Occipital lobe (tissue), 1 donor: ENCODE results near the gene NDUFA3. TPM values are rescaled to one million over a fixed set of nuclear protein-coding genes. Genes with fewer than 3 reads are reported as not detected.

Source experiments
- total RNA-seq: library from RNA; depleted of rRNA; stranded (reverse); fragments of >200 nt; gene quantifications from one replicate; pipeline ENCODE4 v1.2.3, GENCODE V29; 2014

The NDUFA3 gene
- total RNA-seq, 1 donor from 2014 or later = 10.8 TPM

Other genes with a start within 250 kb of the NDUFA3 start
- 3.3 TPM for gene MYADM, start 235.0 kb upstream of the NDUFA3 start, total RNA-seq
- 1.7 TPM for gene PRKCG, start 220.7 kb upstream of the NDUFA3 start, total RNA-seq
- gene CACNG7, start 193.6 kb upstream of the NDUFA3 start, total RNA-seq = 10.9 TPM
- 4.7 TPM for gene CACNG8, start 139.9 kb upstream of the NDUFA3 start, total RNA-seq
- 0.47 TPM for gene CACNG6, start 111.2 kb upstream of the NDUFA3 start, total RNA-seq
- gene VSTM1, start 39.0 kb upstream of the NDUFA3 start, total RNA-seq = not detected
- gene TARM1, start 21.5 kb upstream of the NDUFA3 start, total RNA-seq = not detected
- 0.47 TPM for gene OSCAR, start 2.1 kb upstream of the NDUFA3 start, total RNA-seq
- gene TFPT, start 12.8 kb downstream of the NDUFA3 start, total RNA-seq = 5.8 TPM
- gene PRPF31, start 12.9 kb downstream of the NDUFA3 start, total RNA-seq = 24.0 TPM
- gene CNOT3, start 34.9 kb downstream of the NDUFA3 start, total RNA-seq = 4.4 TPM
- 4.2 TPM for gene LENG1, start 56.9 kb downstream of the NDUFA3 start, total RNA-seq
- not detected for gene TMC4, start 70.3 kb downstream of the NDUFA3 start, total RNA-seq
- 19.2 TPM for gene MBOAT7, start 86.7 kb downstream of the NDUFA3 start, total RNA-seq
- gene TSEN34, start 88.5 kb downstream of the NDUFA3 start, total RNA-seq = 34.2 TPM
- gene RPS9, start 98.0 kb downstream of the NDUFA3 start, total RNA-seq = 1,641 TPM
- gene LILRB3, start 120.2 kb downstream of the NDUFA3 start, total RNA-seq = not detected
- not detected for gene LILRA6, start 139.9 kb downstream of the NDUFA3 start, total RNA-seq
- 0.16 TPM for gene LILRB5, start 154.4 kb downstream of the NDUFA3 start, total RNA-seq
- gene LILRB2, start 178.3 kb downstream of the NDUFA3 start, total RNA-seq = not detected
- gene LILRA5, start 210.3 kb downstream of the NDUFA3 start, total RNA-seq = 0.78 TPM
- gene LILRA4, start 236.3 kb downstream of the NDUFA3 start, total RNA-seq = 0.16 TPM